Measurements from ENCODE around the gene KIT. TPM values are rescaled to one million over a fixed set of nuclear protein-coding genes. Genes with fewer than 3 reads are reported as not detected.

KIT gene
- total and polyA plus RNA-seq, 2 donors (not counting 1 experiment from before 2014, with no cell fraction given) = 0.01 TPM; not detected in 1

DNA sequence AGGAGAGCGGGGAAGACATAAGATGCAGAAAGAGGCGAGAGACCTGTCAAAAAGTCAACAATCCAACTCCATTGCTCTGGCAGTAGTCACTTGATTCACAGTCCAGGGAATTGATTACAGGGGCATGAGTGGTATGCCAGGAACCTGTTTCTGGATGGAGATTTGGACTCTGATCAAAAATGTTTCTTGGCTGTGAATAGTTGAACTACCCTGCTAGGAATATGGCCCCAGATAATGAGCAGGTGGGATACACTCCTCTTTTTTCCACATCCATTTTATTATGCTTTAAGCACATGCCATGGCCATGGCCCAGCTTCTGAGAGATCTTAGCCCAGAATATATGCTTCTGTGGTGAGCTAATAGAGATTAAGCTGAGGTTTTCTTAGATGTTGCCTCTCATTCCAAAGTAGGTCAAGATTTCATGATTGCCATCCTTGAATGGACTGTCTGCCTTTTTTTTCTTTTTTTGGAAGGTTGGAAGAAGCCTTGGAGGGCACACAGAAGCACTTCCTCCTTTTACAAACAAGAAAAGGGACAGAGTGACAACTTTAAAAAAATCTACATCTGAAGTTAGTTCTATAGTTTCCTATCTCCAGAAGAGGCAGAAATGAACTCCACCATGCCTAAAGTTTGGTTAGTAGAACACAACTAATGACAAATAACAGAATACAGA, 121.9 kb downstream of the KIT start:
- TF ChIP-seq, protein P1, sequence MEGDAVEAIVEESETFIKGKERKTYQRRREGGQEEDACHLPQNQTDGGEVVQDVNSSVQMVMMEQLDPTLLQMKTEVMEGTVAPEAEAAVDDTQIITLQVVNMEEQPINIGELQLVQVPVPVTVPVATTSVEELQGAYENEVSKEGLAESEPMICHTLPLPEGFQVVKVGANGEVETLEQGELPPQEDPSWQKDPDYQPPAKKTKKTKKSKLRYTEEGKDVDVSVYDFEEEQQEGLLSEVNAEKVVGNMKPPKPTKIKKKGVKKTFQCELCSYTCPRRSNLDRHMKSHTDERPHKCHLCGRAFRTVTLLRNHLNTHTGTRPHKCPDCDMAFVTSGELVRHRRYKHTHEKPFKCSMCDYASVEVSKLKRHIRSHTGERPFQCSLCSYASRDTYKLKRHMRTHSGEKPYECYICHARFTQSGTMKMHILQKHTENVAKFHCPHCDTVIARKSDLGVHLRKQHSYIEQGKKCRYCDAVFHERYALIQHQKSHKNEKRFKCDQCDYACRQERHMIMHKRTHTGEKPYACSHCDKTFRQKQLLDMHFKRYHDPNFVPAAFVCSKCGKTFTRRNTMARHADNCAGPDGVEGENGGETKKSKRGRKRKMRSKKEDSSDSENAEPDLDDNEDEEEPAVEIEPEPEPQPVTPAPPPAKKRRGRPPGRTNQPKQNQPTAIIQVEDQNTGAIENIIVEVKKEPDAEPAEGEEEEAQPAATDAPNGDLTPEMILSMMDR (IDR thresholded peaks at IDR 0.05) = no peak
- no peak for TF ChIP-seq EZH2 (IDR thresholded peaks at IDR 0.05; ENCODE audit: borderline replicate concordance, insufficient read depth, low read depth, low read length, poor library complexity, severe bottlenecking)
- H3K4me1 Mint-ChIP-seq = peaks cover 5% of the 10 kb centered on the region
- H3K4me3 Mint-ChIP-seq = no peak overlapping the region
- H3K27me3 Mint-ChIP-seq = peaks cover 4% of the 10 kb centered on the region
- no peak overlapping the region for H3K27ac Mint-ChIP-seq
- intact Hi-C loops (cut with micrococcal nuclease) = no loop called here
- CTCF ChIA-PET = no interaction called here
- Histone ChIP-seq H3K27me3 (replicated peaks in 1 of 4; ENCODE audit: control extremely low read depth in 1 of 4, control insufficient read depth in 3 of 4, insufficient read depth in 4 of 4, low read length in 3 of 4) (no peaks in the 10 kb centered on the region), H3K4me1 (ENCODE audit: control insufficient read depth in 2 of 2, insufficient read depth in 2 of 2, low read length in 2 of 2) (no peaks in the 10 kb centered on the region), H3K9ac (ENCODE audit: low read length) (no peak overlapping the region), H4K20me1 (ENCODE audit: control insufficient read depth, insufficient read depth, low read length, poor library complexity, severe bottlenecking) (no peaks in the 10 kb centered on the region), H3K36me3 (replicated peaks in 1 of 2; ENCODE audit: control extremely low read depth in 1 of 2, control insufficient read depth in 1 of 2, extremely low read depth in 1 of 2, insufficient read depth in 2 of 2, low read length in 1 of 2) (no peaks in the 10 kb centered on the region), H3K4me2 (replicated peaks; ENCODE audit: low read depth, low read length, poor library complexity, severe bottlenecking) (no peak overlapping the region), H3K79me2 (ENCODE audit: control insufficient read depth, insufficient read depth, low read length) (no peaks in the 10 kb centered on the region), H2AFZ (ENCODE audit: insufficient read depth, low read depth, low read length, poor library complexity, severe bottlenecking) (peak overlapping the region; percentile 26), H3K27ac (ENCODE audit: low read length in 2 of 2) (no peak overlapping the region), H3K9me3 (ENCODE audit: control extremely low read depth in 1 of 3, control insufficient read depth in 2 of 3, insufficient read depth in 1 of 3, low read length in 2 of 3) (no peaks in the 10 kb centered on the region), H3K4me3 (ENCODE audit: control extremely low read depth in 1 of 5, extremely low read depth in 1 of 5, insufficient read depth in 1 of 5, low read depth in 2 of 5, low read length in 4 of 5) (no peak overlapping the region)
- POLR2A ChIA-PET = no interaction called here
- DNase-seq (no peak), ATAC-seq (ENCODE audit: low read depth) (no peak)
- WGBS (ENCODE audit: insufficient coverage) = no CpG with 5 or more reads among the region's 2 CpGs
- no peaks in the 10 kb centered on the region for H3K9me3 Mint-ChIP-seq (ENCODE audit: insufficient read depth)

DNA sequence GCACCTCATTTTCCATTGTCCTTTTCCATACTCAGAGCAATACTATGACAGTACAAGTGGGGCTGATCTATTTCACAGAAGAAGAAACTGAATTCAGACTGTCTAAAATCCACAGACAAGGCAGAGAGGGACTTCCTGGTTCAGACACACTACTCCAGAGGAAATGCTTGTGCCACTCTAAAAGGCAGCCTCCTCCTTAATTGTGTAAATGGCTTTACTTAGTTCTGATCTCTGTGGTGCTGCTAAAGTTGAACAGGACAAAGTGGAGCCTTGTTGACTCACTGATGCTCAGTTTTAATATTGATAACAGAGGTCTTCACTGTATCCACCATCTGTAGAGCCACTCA, 122.4 kb downstream of the KIT start:
- Mint-ChIP-seq H3K27me3 (peaks cover 4% of the 10 kb centered on the region), H3K9me3 (ENCODE audit: insufficient read depth) (no peaks in the 10 kb centered on the region), H3K4me3 (no peak overlapping the region), H3K4me1 (peaks cover 5% of the 10 kb centered on the region), H3K27ac (no peak overlapping the region)
- no peaks in the 10 kb centered on the region for H3K9me3 ChIP-seq (ENCODE audit: control extremely low read depth in 1 of 3, control insufficient read depth in 2 of 3, insufficient read depth in 1 of 3, low read length in 2 of 3)
- H2AFZ ChIP-seq (ENCODE audit: insufficient read depth, low read depth, low read length, poor library complexity, severe bottlenecking) = peak overlapping the region; percentile 26
- ChIA-PET CTCF (no interaction called here), POLR2A (no interaction called here)
- intact Hi-C loops (cut with micrococcal nuclease) = no loop called here
- DNase-seq (no peak), ATAC-seq (ENCODE audit: low read depth) (no peak)
- H4K20me1 ChIP-seq (ENCODE audit: control insufficient read depth, insufficient read depth, low read length, poor library complexity, severe bottlenecking) = no peaks in the 10 kb centered on the region
- H3K36me3 ChIP-seq (replicated peaks in 1 of 2; ENCODE audit: control extremely low read depth in 1 of 2, control insufficient read depth in 1 of 2, extremely low read depth in 1 of 2, insufficient read depth in 2 of 2, low read length in 1 of 2) = no peaks in the 10 kb centered on the region
- H3K79me2 ChIP-seq (ENCODE audit: control insufficient read depth, insufficient read depth, low read length) = no peaks in the 10 kb centered on the region
- no peak overlapping the region for H3K4me2 ChIP-seq (replicated peaks; ENCODE audit: low read depth, low read length, poor library complexity, severe bottlenecking)
- no peaks in the 10 kb centered on the region for H3K27me3 ChIP-seq (replicated peaks in 1 of 4; ENCODE audit: control extremely low read depth in 1 of 4, control insufficient read depth in 3 of 4, insufficient read depth in 4 of 4, low read length in 3 of 4)
- no peak overlapping the region for H3K4me3 ChIP-seq (ENCODE audit: control extremely low read depth in 1 of 5, extremely low read depth in 1 of 5, insufficient read depth in 1 of 5, low read depth in 2 of 5, low read length in 4 of 5)
- no peak overlapping the region for H3K27ac ChIP-seq (ENCODE audit: low read length in 2 of 2)
- H3K4me1 ChIP-seq (ENCODE audit: control insufficient read depth in 2 of 2, insufficient read depth in 2 of 2, low read length in 2 of 2) = no peaks in the 10 kb centered on the region
- TF ChIP-seq, protein P1 (IDR thresholded peaks at IDR 0.05) = no peak
- no peak for TF ChIP-seq EZH2 (IDR thresholded peaks at IDR 0.05; ENCODE audit: borderline replicate concordance, insufficient read depth, low read depth, low read length, poor library complexity, severe bottlenecking)
- H3K9ac ChIP-seq (ENCODE audit: low read length) = no peak overlapping the region
